ENCODE data around the gene IKZF4. TPM values are rescaled to one million over a fixed set of nuclear protein-coding genes. Genes with fewer than 3 reads are reported as not detected.

IKZF4 gene
- total and polyA plus RNA-seq, 2 of the 8 experiments (the other 6 are each of a cell fraction or from before 2014, with no cell fraction given), result 8.0 to 13.3 TPM

DNA sequence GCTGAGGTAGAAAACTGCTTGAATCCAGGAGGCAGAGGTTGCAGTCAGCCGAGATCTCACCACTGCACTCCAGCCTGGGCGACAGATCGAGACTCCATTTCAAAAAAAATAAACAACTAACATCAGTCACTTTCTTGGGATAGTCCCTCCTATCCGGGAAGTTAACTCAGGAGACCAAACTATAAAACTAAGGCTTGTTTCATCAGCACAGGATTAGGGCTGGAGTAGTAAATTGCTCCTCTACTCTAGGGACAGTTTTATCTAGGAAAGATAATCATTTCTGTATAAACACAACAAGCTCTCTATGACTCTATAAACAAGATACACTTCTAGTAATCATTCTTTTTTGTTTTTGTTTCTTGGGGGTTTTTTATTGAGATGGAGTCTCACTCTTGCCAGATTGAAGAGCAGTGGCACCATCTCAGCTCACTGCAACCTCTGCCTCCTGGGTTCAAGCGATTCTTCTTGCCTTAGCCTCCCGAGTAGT is 32.6 kb downstream of the IKZF4 start:
- H3K79me2 ChIP-seq (ENCODE audit: control insufficient read depth in 1 of 2, insufficient read depth in 2 of 2, low read length in 2 of 2), result no peaks in the 10 kb centered on the region
- no peak overlapping the region for H3K27ac ChIP-seq (ENCODE audit: low read depth, low read length)
- no peak overlapping the region for H2BK12ac ChIP-seq (ENCODE audit: low read depth, low read length)
- H4K91ac ChIP-seq (replicated peaks; ENCODE audit: insufficient read length, low read length), result no peak overlapping the region
- H3K27me3 ChIP-seq (replicated peaks in 1 of 4; ENCODE audit: control insufficient read depth in 3 of 4, extremely low read depth in 1 of 4, insufficient read depth in 3 of 4, low read length in 3 of 4), result no peaks in the 10 kb centered on the region
- no peak for FAIRE-seq
- no peaks in the 10 kb centered on the region for H4K20me1 ChIP-seq (replicated peaks in 1 of 2; ENCODE audit: control insufficient read depth in 1 of 2, insufficient read depth in 2 of 2, low read length in 2 of 2)
- no peak overlapping the region for H2AFZ ChIP-seq (ENCODE audit: low read length)
- no peak overlapping the region for H2AK5ac ChIP-seq (ENCODE audit: low read depth, low read length)
- no peak overlapping the region for H2BK15ac ChIP-seq (ENCODE audit: low read length)
- no peaks in the 10 kb centered on the region for H3K4me1 ChIP-seq (replicated peaks in 1 of 4; ENCODE audit: control insufficient read depth in 3 of 4, insufficient read depth in 4 of 4, low read length in 3 of 4)
- no peak overlapping the region for H4K5ac ChIP-seq (ENCODE audit: insufficient read length, low read depth, low read length)
- no peak overlapping the region for H3K9ac ChIP-seq (replicated peaks in 1 of 4; ENCODE audit: extremely low read depth in 1 of 4, low read depth in 3 of 4, low read length in 3 of 4)
- H3K4ac ChIP-seq (replicated peaks; ENCODE audit: insufficient read length, low read depth, low read length), result no peak overlapping the region
- no peak overlapping the region for H2BK120ac ChIP-seq (replicated peaks; ENCODE audit: low read depth, low read length)
- H3K18ac ChIP-seq (ENCODE audit: extremely low read depth, low read length), result no peak overlapping the region
- no peak overlapping the region for H3K4me3 ChIP-seq (ENCODE audit: extremely low read depth in 1 of 4, insufficient read depth in 2 of 4, low read depth in 3 of 4, low read length in 4 of 4)
- whole genome bisulfite sequencing, 2 experiments (ENCODE audit: extremely low coverage in 1 of 2, insufficient coverage in 1 of 2, insufficient read length in 1 of 2, insufficient replicate concordance in 2 of 2, low coverage in 1 of 2, low lambda C conversion rate in 2 of 2, missing lambda C conversion rate in 1 of 2), result 93% methylated on average over 6 of the region's 6 CpGs; no CpG with 5 or more reads in 1 of the 2 experiments
- no peaks in the 10 kb centered on the region for H3K79me1 ChIP-seq (ENCODE audit: low read depth, low read length)
- POLR2A ChIA-PET (ENCODE audit: partially characterized antibody), result interaction anchor here (1.3 to 5.5 kb wide), 2 partner anchors 8 to 13 kb away, joined by 3 to 40 read pairs; no protein-coding TSS in a partner anchor
- no peaks in the 10 kb centered on the region for H3K23me2 ChIP-seq (ENCODE audit: low read depth, low read length)
- H3K36me3 ChIP-seq (ENCODE audit: control insufficient read depth in 2 of 4, insufficient read depth in 4 of 4, low read length in 3 of 4), result no peaks in the 10 kb centered on the region
- no peak overlapping the region for H4K8ac ChIP-seq (ENCODE audit: extremely low read depth, insufficient read depth, low read length)
- CTCF ChIA-PET (ENCODE audit: partially characterized antibody), result interaction anchor here (0.6 kb wide), 1 partner anchor 256 kb away, joined by 4 read pairs; no protein-coding TSS in a partner anchor
- H3K4me2 ChIP-seq (ENCODE audit: insufficient read depth in 1 of 2, low read depth in 2 of 2, low read length in 2 of 2), result no peak overlapping the region
- no peak overlapping the region for H3K14ac ChIP-seq (ENCODE audit: insufficient read length)
- H3K23ac ChIP-seq (ENCODE audit: insufficient read length), result no peak overlapping the region
- H3K9me3 ChIP-seq (ENCODE audit: insufficient read depth in 2 of 2, low read depth in 1 of 2, low read length in 1 of 2), result no peaks in the 10 kb centered on the region
- no peak overlapping the region for H2BK20ac ChIP-seq (ENCODE audit: low read length)
- DNase-seq (ENCODE audit: low read depth in 1 of 2, low spot score in 2 of 2), result no peak
- no peak overlapping the region for H3K56ac ChIP-seq (replicated peaks; ENCODE audit: insufficient read length, low read depth, low read length)
- H2BK5ac ChIP-seq (ENCODE audit: low read depth, low read length), result no peak overlapping the region
- TF ChIP-seq JUN (IDR thresholded peaks at IDR 0.05; ENCODE audit: low read depth, low read length) (no peak), SIX5 (IDR thresholded peaks at IDR 0.05; ENCODE audit: low read depth, low read length) (no peak), SUZ12 (IDR thresholded peaks at IDR 0.05; ENCODE audit: low read length) (no peak), MAX (IDR thresholded peaks at IDR 0.05) (no peak), BACH1 (IDR thresholded peaks at IDR 0.05; ENCODE audit: low read length) (no peak), NANOG (IDR thresholded peaks at IDR 0.05; ENCODE audit: insufficient read depth, low read depth, low read length, poor library complexity, severe bottlenecking) (no peak), EZH2 (IDR thresholded peaks at IDR 0.05; ENCODE audit: low read depth, low read length, severe bottlenecking) (no peak)
- TF ChIP-seq, protein P1, sequence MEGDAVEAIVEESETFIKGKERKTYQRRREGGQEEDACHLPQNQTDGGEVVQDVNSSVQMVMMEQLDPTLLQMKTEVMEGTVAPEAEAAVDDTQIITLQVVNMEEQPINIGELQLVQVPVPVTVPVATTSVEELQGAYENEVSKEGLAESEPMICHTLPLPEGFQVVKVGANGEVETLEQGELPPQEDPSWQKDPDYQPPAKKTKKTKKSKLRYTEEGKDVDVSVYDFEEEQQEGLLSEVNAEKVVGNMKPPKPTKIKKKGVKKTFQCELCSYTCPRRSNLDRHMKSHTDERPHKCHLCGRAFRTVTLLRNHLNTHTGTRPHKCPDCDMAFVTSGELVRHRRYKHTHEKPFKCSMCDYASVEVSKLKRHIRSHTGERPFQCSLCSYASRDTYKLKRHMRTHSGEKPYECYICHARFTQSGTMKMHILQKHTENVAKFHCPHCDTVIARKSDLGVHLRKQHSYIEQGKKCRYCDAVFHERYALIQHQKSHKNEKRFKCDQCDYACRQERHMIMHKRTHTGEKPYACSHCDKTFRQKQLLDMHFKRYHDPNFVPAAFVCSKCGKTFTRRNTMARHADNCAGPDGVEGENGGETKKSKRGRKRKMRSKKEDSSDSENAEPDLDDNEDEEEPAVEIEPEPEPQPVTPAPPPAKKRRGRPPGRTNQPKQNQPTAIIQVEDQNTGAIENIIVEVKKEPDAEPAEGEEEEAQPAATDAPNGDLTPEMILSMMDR (IDR thresholded peaks at IDR 0.05; ENCODE audit: control extremely low read depth in 1 of 3, insufficient read depth in 1 of 3, low read depth in 1 of 3, low read length in 3 of 3), result no peak
- TF ChIP-seq, protein P2, sequence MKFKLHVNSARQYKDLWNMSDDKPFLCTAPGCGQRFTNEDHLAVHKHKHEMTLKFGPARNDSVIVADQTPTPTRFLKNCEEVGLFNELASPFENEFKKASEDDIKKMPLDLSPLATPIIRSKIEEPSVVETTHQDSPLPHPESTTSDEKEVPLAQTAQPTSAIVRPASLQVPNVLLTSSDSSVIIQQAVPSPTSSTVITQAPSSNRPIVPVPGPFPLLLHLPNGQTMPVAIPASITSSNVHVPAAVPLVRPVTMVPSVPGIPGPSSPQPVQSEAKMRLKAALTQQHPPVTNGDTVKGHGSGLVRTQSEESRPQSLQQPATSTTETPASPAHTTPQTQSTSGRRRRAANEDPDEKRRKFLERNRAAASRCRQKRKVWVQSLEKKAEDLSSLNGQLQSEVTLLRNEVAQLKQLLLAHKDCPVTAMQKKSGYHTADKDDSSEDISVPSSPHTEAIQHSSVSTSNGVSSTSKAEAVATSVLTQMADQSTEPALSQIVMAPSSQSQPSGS (IDR thresholded peaks at IDR 0.05; ENCODE audit: low read length), result no peak

All from H1 (cell line).